HG02588 (cell line): ENCODE results near the gene OR6F1.
A peak's percentile ranks its signal among the peaks of the same experiment; 100 is the strongest.
"Not testable (repeated sequence)": the region's sequence is repeated elsewhere in the genome, so short reads cannot be mapped to it uniquely, and the experiment has no call there.

ENCODE experiments used
- ATAC-seq: cut with Tn5 transposase; IDR thresholded peaks from one replicate; pipeline ENCODE4 v1.9.1; 2021; ENCODE audit warnings: mild to moderate bottlenecking, moderate library complexity; ENCODE audit not compliant: unreplicated experiment

OR6F1 gene

GRCh38 chr1:247716546-247716945 is at the start of gene OR6F1:
Gene OR6F1, minus strand, starts transcription at chr1:247716646. Its CDS starts 3,891 bp downstream, at chr1:247712755.
- ATAC-seq, result no peak

- ATAC-seq, result no peak
Observed at GRCh38 chr1:247760456-247760855, 44.0 kb upstream of the OR6F1 start, which contains the start of gene OR1C1. Gene OR1C1, minus strand, starts transcription at chr1:247760556. Its CDS starts 2,150 bp downstream, at chr1:247758406.

GRCh38 chr1:247754311-247754710 is 37.9 kb upstream of the OR6F1 start:
- ATAC-seq, result not testable (repeated sequence)

- ATAC-seq, result no peak
Observed at GRCh38 chr1:247749870-247750269, 33.4 kb upstream of the OR6F1 start.

- ATAC-seq, result no peak
Observed at GRCh38 chr1:247748041-247748440, 31.6 kb upstream of the OR6F1 start, which contains the start of gene OR14A2. Gene OR14A2, minus strand, starts transcription at chr1:247748141.

GRCh38 chr1:247747616-247748015 is 31.2 kb upstream of the OR6F1 start:
- no peak for ATAC-seq

GRCh38 chr1:247746391-247746935 is 30.0 kb upstream of the OR6F1 start:
- no peak for ATAC-seq

- not testable (repeated sequence) for ATAC-seq
Observed at GRCh38 chr1:247742215-247742760, 25.8 kb upstream of the OR6F1 start.

- no peak for ATAC-seq
Observed at GRCh38 chr1:247741756-247742155, 25.3 kb upstream of the OR6F1 start.

GRCh38 chr1:247740721-247741120 is 24.3 kb upstream of the OR6F1 start:
- ATAC-seq, result no peak

GRCh38 chr1:247738315-247738714 is 21.9 kb upstream of the OR6F1 start, which contains the start of gene OR14K1:
Gene OR14K1, plus strand, starts transcription at chr1:247738615. Its CDS starts 0 bp downstream, at chr1:247738615.
- no peak for ATAC-seq

GRCh38 chr1:247721222-247721621 is 4.8 kb upstream of the OR6F1 start:
- ATAC-seq, result no peak

- no peak for ATAC-seq
Observed at GRCh38 chr1:247713753-247714152, 2.7 kb downstream of the OR6F1 start.

- not testable (repeated sequence) for ATAC-seq
Observed at GRCh38 chr1:247710681-247711080, 5.8 kb downstream of the OR6F1 start.

- ATAC-seq, result no peak
Observed at GRCh38 chr1:247701338-247701737, 15.1 kb downstream of the OR6F1 start.

- ATAC-seq, result peak; percentile 88
Observed at GRCh38 chr1:247681288-247681897, 35.1 kb downstream of the OR6F1 start.

- ATAC-seq, result no peak
Observed at GRCh38 chr1:247680171-247680570, 36.3 kb downstream of the OR6F1 start.

GRCh38 chr1:247679639-247680038 is 36.8 kb downstream of the OR6F1 start, which contains the start of gene OR13G1:
Gene OR13G1, minus strand, starts transcription at chr1:247679739. Its CDS starts 6,698 bp downstream, at chr1:247673041.
- no peak for ATAC-seq

GRCh38 chr1:247669225-247669624 is 47.2 kb downstream of the OR6F1 start:
- no peak for ATAC-seq
